Spinal cord (tissue), 10 donors: ENCODE measurements around the gene GRAMD2B. TPM values are rescaled to one million over a fixed set of nuclear protein-coding genes. Genes with fewer than 3 reads are reported as not detected.

ENCODE experiments used
- DNase-seq, 6 donors: peaks; one replicate each; pipeline versions ENCODE4 v3.0.0 to v3.0.0-alpha.2; 2013 to 2015; ENCODE audit warnings: low spot score in 6 of 6, low read depth in 4 of 6
- H3K27ac ChIP-seq: one replicate; pipeline ENCODE4 v1.5.1; 2013; ENCODE audit warnings: low read depth, low read length, control low read depth
- H3K27me3 ChIP-seq: one replicate; pipeline ENCODE4 v1.6.1; 2013; ENCODE audit warnings: low read length; ENCODE audit not compliant: control insufficient read depth, insufficient read depth
- H3K36me3 ChIP-seq: one replicate; pipeline ENCODE4 v1.6.1; 2013; ENCODE audit warnings: low read length; ENCODE audit not compliant: control insufficient read depth, insufficient read depth
- H3K4me1 ChIP-seq: one replicate; pipeline ENCODE4 v1.6.1; 2013; ENCODE audit warnings: low read length; ENCODE audit not compliant: control insufficient read depth, insufficient read depth
- H3K4me3 ChIP-seq: one replicate; pipeline ENCODE4 v1.5.1; 2013; ENCODE audit warnings: low read depth, low read length, control low read depth
- H3K9me3 ChIP-seq: one replicate; pipeline ENCODE4 v1.6.1; 2013; ENCODE audit warnings: low read length; ENCODE audit not compliant: control insufficient read depth, insufficient read depth
- WGBS: methylation state at CpG from one replicate; pipeline ENCODE4 v1.1.5; 2013; ENCODE audit warnings: missing lambda C conversion rate; ENCODE audit not compliant: insufficient coverage; 5-methylcytosine and 5-hydroxymethylcytosine counted together
- polyA plus RNA-seq, 2 donors: library from polyadenylated mRNA; unstranded; fragments of 120-200 nt; gene quantifications; one replicate each; pipeline ENCODE4 v1.2.1, GENCODE V29; 2013; ENCODE audit not compliant: insufficient read length in 2 of 2
- total RNA-seq, 2 donors: library from RNA; depleted of rRNA in 1 of 2; stranded (reverse); fragments of 120-200 nt in 1 of 2; fragments of >200 nt in 1 of 2; gene quantifications; one replicate each; pipeline versions ENCODE4 v1.2.3 to v1.2.4, GENCODE V29; 2013 to 2014
- donor health status: healthy.

GRAMD2B gene
- total and polyA plus RNA-seq, 4 donors, result 39.6 to 65.2 (median 50.4) TPM

- H3K27me3 ChIP-seq, result no peaks in the 10 kb centered on the region
- H3K4me1 ChIP-seq, result no peaks in the 10 kb centered on the region
- H3K27ac ChIP-seq, result no peak overlapping the region
- H3K36me3 ChIP-seq, result no peaks in the 10 kb centered on the region
- H3K4me3 ChIP-seq, result no peak overlapping the region
- WGBS, result no CpG with 5 or more reads among the region's 2 CpGs
- peaks cover 8% of the 10 kb centered on the region for H3K9me3 ChIP-seq
- DNase-seq, result no peak
Measured at GRCh38 chr5:126402621-126403555, 20.3 kb upstream of the GRAMD2B start.

- Histone ChIP-seq H3K4me3 (no peak overlapping the region), H3K9me3 (peaks cover 8% of the 10 kb centered on the region), H3K27ac (no peak overlapping the region)
Measured at GRCh38 chr5:126403876-126404275, 19.3 kb upstream of the GRAMD2B start.

GRCh38 chr5:126410623-126411022 lies 12.6 kb upstream of the GRAMD2B start:
- no peaks in the 10 kb centered on the region for H3K4me1 ChIP-seq
- DNase-seq, result no peak
- H3K4me3 ChIP-seq, result no peak overlapping the region
- no peaks in the 10 kb centered on the region for H3K9me3 ChIP-seq
- H3K27me3 ChIP-seq, result no peaks in the 10 kb centered on the region
- H3K27ac ChIP-seq, result no peak overlapping the region
- no CpG with 5 or more reads among the region's 2 CpGs for WGBS
- no peaks in the 10 kb centered on the region for H3K36me3 ChIP-seq

More at GRCh38 chr5:126403876-126404275, 19.3 kb upstream of the GRAMD2B start:
- no peaks in the 10 kb centered on the region for H3K27me3 ChIP-seq
- no peaks in the 10 kb centered on the region for H3K36me3 ChIP-seq
- no peak for DNase-seq
- H3K4me1 ChIP-seq, result no peaks in the 10 kb centered on the region

- 80% methylated on average over 1 of the region's 3 CpGs for WGBS
- no peak overlapping the region for H3K4me3 ChIP-seq
- H3K27me3 ChIP-seq, result no peaks in the 10 kb centered on the region
- H3K4me1 ChIP-seq, result no peaks in the 10 kb centered on the region
- no peaks in the 10 kb centered on the region for H3K9me3 ChIP-seq
- DNase-seq, result no peak
- no peaks in the 10 kb centered on the region for H3K36me3 ChIP-seq
- H3K27ac ChIP-seq, result no peak overlapping the region
Measured at GRCh38 chr5:126413856-126414255, 9.4 kb upstream of the GRAMD2B start.

GRCh38 chr5:126414874-126415502 lies 8.2 kb upstream of the GRAMD2B start:
- H3K27ac ChIP-seq, result peak overlapping the region; percentile 29
- peak in 5 of 6 donors; percentile 37 to 82 (median 48) for DNase-seq
- H3K36me3 ChIP-seq, result no peaks in the 10 kb centered on the region
- no CpG with 5 or more reads among the region's 1 CpG for WGBS
- H3K27me3 ChIP-seq, result no peaks in the 10 kb centered on the region
- H3K4me3 ChIP-seq, result no peak overlapping the region
- H3K4me1 ChIP-seq, result no peaks in the 10 kb centered on the region
- no peaks in the 10 kb centered on the region for H3K9me3 ChIP-seq

GRCh38 chr5:126415789-126416188 lies 7.4 kb upstream of the GRAMD2B start:
- Histone ChIP-seq H3K4me3 (no peak overlapping the region), H3K36me3 (no peaks in the 10 kb centered on the region), H3K27me3 (no peaks in the 10 kb centered on the region), H3K4me1 (no peaks in the 10 kb centered on the region), H3K27ac (no peak overlapping the region), H3K9me3 (no peaks in the 10 kb centered on the region)
- WGBS, result no CpG with 5 or more reads among the region's 4 CpGs
- DNase-seq, result no peak

- Histone ChIP-seq H3K27ac (no peak overlapping the region), H3K36me3 (no peaks in the 10 kb centered on the region), H3K4me1 (no peaks in the 10 kb centered on the region), H3K9me3 (no peaks in the 10 kb centered on the region), H3K4me3 (no peak overlapping the region), H3K27me3 (no peaks in the 10 kb centered on the region)
- no peak for DNase-seq
- 100% methylated on average over 2 of the region's 4 CpGs for WGBS
Measured at GRCh38 chr5:126416266-126416925, 6.8 kb upstream of the GRAMD2B start.

- WGBS, result 82% methylated on average over 1 of the region's 2 CpGs
- no peak for DNase-seq
- Histone ChIP-seq H3K4me3 (no peak overlapping the region), H3K36me3 (no peaks in the 10 kb centered on the region), H3K9me3 (no peaks in the 10 kb centered on the region), H3K27me3 (no peaks in the 10 kb centered on the region), H3K4me1 (no peaks in the 10 kb centered on the region), H3K27ac (no peak overlapping the region)
Measured at GRCh38 chr5:126417178-126417577, 6.0 kb upstream of the GRAMD2B start.

- H3K27me3 ChIP-seq, result no peaks in the 10 kb centered on the region
- H3K4me1 ChIP-seq, result no peaks in the 10 kb centered on the region
- H3K9me3 ChIP-seq, result no peaks in the 10 kb centered on the region
- 80% methylated on average over 1 of the region's 5 CpGs for WGBS
- no peak for DNase-seq
- H3K27ac ChIP-seq, result no peak overlapping the region
- H3K4me3 ChIP-seq, result no peak overlapping the region
- no peaks in the 10 kb centered on the region for H3K36me3 ChIP-seq
Measured at GRCh38 chr5:126419102-126419501, 4.1 kb upstream of the GRAMD2B start.
